Body of pancreas (tissue), 4 donors: ENCODE measurements around the gene SETD1B.

ENCODE experiments used
- CTCF ChIP-seq, 7 experiments: fragments of 450-650 bp in 4 of 7; fragments of 200-600 bp in 3 of 7; sonication (generic) in 3 of 7; IDR thresholded peaks; one replicate each; pipeline ENCODE4 v1.5.1; 2016 to 2019; ENCODE audit warnings: antibody characterized with exemption in 7 of 7
- POLR2A ChIP-seq, 3 donors: fragments of 450-650 bp; IDR thresholded peaks; one replicate each; pipeline ENCODE4 v1.6.1; 2016; ENCODE audit warnings: antibody characterized with exemption in 3 of 3, mild to moderate bottlenecking in 2 of 3

GRCh38 chr12:121775501-121775900, 28.3 kb upstream of the SETD1B start:
- TF ChIP-seq POLR2A (IDR thresholded peaks at IDR 0.05) (no peak), CTCF (IDR thresholded peaks at IDR 0.05) (no peak)
